Retina (tissue), 1 donor: ENCODE results near the gene SRGN.
"Not testable (repeated sequence)": the region's sequence is repeated elsewhere in the genome, so short reads cannot be mapped to it uniquely, and the experiment has no call there.

Experiments used
- DNase-seq: peaks from one replicate; pipeline ENCODE4 v3.0.0-alpha.2; 2016

Gene SRGN

GRCh38 chr10:69087590-69088470 lies at the start of gene SRGN:
Gene SRGN (plus strand): TSS chr10:69088103. CDS start chr10:69088158, 55 bp downstream.
- DNase-seq: no peak

- not testable (repeated sequence) for DNase-seq
Measured at GRCh38 chr10:69040904-69041303, 47.0 kb upstream of the SRGN start.

- DNase-seq: no peak
Measured at GRCh38 chr10:69042417-69042816, 45.5 kb upstream of the SRGN start.

- DNase-seq: no peak
Measured at GRCh38 chr10:69042838-69043237, 45.1 kb upstream of the SRGN start.

- no peak for DNase-seq
Measured at GRCh38 chr10:69043931-69044531, 43.9 kb upstream of the SRGN start.

GRCh38 chr10:69044546-69044945 lies 43.4 kb upstream of the SRGN start:
- no peak for DNase-seq

GRCh38 chr10:69045441-69046300 lies 42.2 kb upstream of the SRGN start:
- no peak for DNase-seq

- DNase-seq: no peak
Measured at GRCh38 chr10:69047111-69047832, 40.6 kb upstream of the SRGN start.

- no peak for DNase-seq
Measured at GRCh38 chr10:69048103-69048502, 39.8 kb upstream of the SRGN start.

- DNase-seq: no peak
Measured at GRCh38 chr10:69049566-69049961, 38.3 kb upstream of the SRGN start.

GRCh38 chr10:69051303-69051702 lies 36.6 kb upstream of the SRGN start:
- no peak for DNase-seq

GRCh38 chr10:69051710-69052487 lies 36.0 kb upstream of the SRGN start:
- DNase-seq: no peak

- no peak for DNase-seq
Measured at GRCh38 chr10:69052736-69053135, 35.2 kb upstream of the SRGN start.

GRCh38 chr10:69055241-69055640 lies 32.7 kb upstream of the SRGN start:
- DNase-seq: no peak

- no peak for DNase-seq
Measured at GRCh38 chr10:69056129-69056528, 31.8 kb upstream of the SRGN start.

- no peak for DNase-seq
Measured at GRCh38 chr10:69056536-69057260, 31.2 kb upstream of the SRGN start.

GRCh38 chr10:69057261-69057950 lies 30.5 kb upstream of the SRGN start:
- DNase-seq: no peak

- DNase-seq: no peak
Measured at GRCh38 chr10:69057951-69058297, 30.0 kb upstream of the SRGN start.

GRCh38 chr10:69060127-69060798 lies 27.6 kb upstream of the SRGN start:
- DNase-seq: no peak
